ENCODE results near the gene NLGN1. TPM values are rescaled to one million over a fixed set of nuclear protein-coding genes. Genes with fewer than 3 reads are reported as not detected.

NLGN1 gene
- total and polyA plus RNA-seq, 2 of the 13 experiments (the other 11 are each of a cell fraction or from before 2014, with no cell fraction given), result not detected

DNA sequence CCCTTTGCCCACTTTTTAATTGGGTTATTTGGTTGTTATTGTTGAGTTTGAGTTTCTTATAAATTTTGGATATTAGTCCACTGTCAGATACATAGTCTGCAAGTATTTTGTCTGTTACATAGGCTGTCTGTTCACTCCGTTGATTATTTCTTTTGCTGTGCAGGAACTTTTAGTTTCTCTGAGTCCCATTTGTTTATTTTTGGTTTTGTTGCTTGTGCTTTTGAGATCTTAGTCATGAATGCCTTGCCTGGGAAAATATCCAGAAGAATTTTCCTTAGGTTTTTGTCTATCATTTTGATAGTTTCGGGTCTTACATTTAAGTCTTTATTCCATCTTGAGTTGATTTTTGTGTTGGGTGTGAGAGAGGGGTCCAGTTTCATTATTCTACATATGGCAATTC lies 254.5 kb downstream of the NLGN1 start (continued):
- TF ChIP-seq GATAD1 (CRISPR knock-in tag; IDR thresholded peaks at IDR 0.05) (no peak), ZNF792 (CRISPR knock-in tag; IDR thresholded peaks at IDR 0.05) (no peak)

DNA sequence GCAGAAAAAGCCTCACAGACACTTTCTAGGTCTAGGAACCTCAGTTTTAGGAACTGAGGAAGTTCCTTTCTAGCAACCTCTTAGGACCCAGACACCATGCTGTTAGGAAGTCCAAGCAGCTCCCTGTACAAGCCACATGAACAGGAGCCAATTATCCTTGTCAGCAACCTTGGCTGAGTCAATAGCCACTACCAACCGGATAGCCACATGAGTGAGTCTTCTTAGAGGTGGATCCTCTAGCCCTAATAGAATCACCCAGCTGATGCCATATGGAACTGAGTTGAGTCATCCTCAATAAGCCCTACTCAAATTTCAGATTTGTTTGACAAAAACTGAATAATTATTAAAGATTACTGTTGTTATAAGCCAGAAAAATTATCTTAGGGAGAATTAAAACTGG lies 256.2 kb downstream of the NLGN1 start:
- no peak overlapping the region for H3K27ac ChIP-seq (ENCODE audit: extremely low read length, insufficient read depth, low read length)
- H3K9me3 ChIP-seq (ENCODE audit: low read length), result no peaks in the 10 kb centered on the region
- ChIA-PET CTCF (ENCODE audit: low intra/inter-chr PET ratio, low total read pairs) (no interaction called here), POLR2A (no interaction called here)
- no peaks in the 10 kb centered on the region for H3K36me3 ChIP-seq (replicated peaks in 1 of 2; ENCODE audit: control insufficient read depth in 1 of 2, insufficient read depth in 2 of 2, low read length in 2 of 2)
- in situ Hi-C loops (cut with HindIII; ENCODE audit: extremely low pct_ligation_motif_present, low pct_unique_long_range_greater_than_20kb) (no loop called here), intact Hi-C loops (cut with micrococcal nuclease; ENCODE audit: unreplicated experiment) (no loop called here)
- TF ChIP-seq ZNF616 (CRISPR knock-in tag; IDR thresholded peaks at IDR 0.05; ENCODE audit: low read depth), result no peak
- no peak for TF ChIP-seq ZFP41 (CRISPR knock-in tag; IDR thresholded peaks at IDR 0.05; ENCODE audit: borderline replicate concordance)
- no peak for TF ChIP-seq BRCA1 (CRISPR knock-in tag; IDR thresholded peaks at IDR 0.05)
- TF ChIP-seq, protein P1, sequence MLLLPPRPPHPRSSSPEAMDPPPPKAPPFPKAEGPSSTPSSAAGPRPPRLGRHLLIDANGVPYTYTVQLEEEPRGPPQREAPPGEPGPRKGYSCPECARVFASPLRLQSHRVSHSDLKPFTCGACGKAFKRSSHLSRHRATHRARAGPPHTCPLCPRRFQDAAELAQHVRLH (CRISPR knock-in tag; IDR thresholded peaks at IDR 0.05; ENCODE audit: borderline replicate concordance, low read depth), result no peak
- TF ChIP-seq ERF (CRISPR knock-in tag; IDR thresholded peaks at IDR 0.05), result no peak
- TF ChIP-seq MEIS2 (CRISPR knock-in tag; IDR thresholded peaks at IDR 0.05), result no peak
- no peak for TF ChIP-seq ZNF331 (CRISPR knock-in tag; IDR thresholded peaks at IDR 0.05)
- TF ChIP-seq, protein P2, sequence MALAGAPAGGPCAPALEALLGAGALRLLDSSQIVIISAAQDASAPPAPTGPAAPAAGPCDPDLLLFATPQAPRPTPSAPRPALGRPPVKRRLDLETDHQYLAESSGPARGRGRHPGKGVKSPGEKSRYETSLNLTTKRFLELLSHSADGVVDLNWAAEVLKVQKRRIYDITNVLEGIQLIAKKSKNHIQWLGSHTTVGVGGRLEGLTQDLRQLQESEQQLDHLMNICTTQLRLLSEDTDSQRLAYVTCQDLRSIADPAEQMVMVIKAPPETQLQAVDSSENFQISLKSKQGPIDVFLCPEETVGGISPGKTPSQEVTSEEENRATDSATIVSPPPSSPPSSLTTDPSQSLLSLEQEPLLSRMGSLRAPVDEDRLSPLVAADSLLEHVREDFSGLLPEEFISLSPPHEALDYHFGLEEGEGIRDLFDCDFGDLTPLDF (CRISPR knock-in tag; IDR thresholded peaks at IDR 0.05), result no peak
- H3K27me3 ChIP-seq (ENCODE audit: control insufficient read depth in 1 of 2, insufficient read depth in 2 of 2, low read length in 2 of 2), result no peaks in the 10 kb centered on the region
- no peak overlapping the region for H2AFZ ChIP-seq (ENCODE audit: low read length)
- ATAC-seq, result no peak
- BruUV-seq (replicated peaks), result no TSS peak
- 0% methylated on average over 1 of the region's 1 CpG for WGBS (ENCODE audit: low lambda C conversion rate)
- H3K79me2 ChIP-seq (ENCODE audit: insufficient read depth, low read length), result no peaks in the 10 kb centered on the region
- no peak overlapping the region for H3K9ac ChIP-seq (ENCODE audit: insufficient read depth, low read depth, low read length)
- H4K20me1 ChIP-seq (ENCODE audit: insufficient read depth, low read length), result no peaks in the 10 kb centered on the region
- H3K4me2 ChIP-seq (ENCODE audit: low read depth, low read length), result no peak overlapping the region
- FAIRE-seq, result no peak
- no peak overlapping the region for H3K4me3 ChIP-seq (replicated peaks in 1 of 3; ENCODE audit: insufficient read depth in 1 of 3, low read depth in 2 of 3, low read length in 3 of 3)
- no peak for DNase-seq (ENCODE audit: low spot score)
- H3K4me1 ChIP-seq (ENCODE audit: insufficient read depth, low read length), result no peaks in the 10 kb centered on the region
